Stimulated activated CD8-positive, alpha-beta memory T cell treated with anti-CD3 and anti-CD28 coated beads, Interleukin-15, amount 100 ng/mL, for 4 hours (primary cell): ENCODE data around the gene ZSWIM6.
"Not testable (repeated sequence)": the region's sequence is repeated elsewhere in the genome, so short reads cannot be mapped to it uniquely, and the experiment has no call there.

Source experiments
- DNase-seq, 2 donors: peaks; one replicate each; pipeline ENCODE4 v3.0.0-alpha.2; 2020; ENCODE audit warnings: low read depth in 2 of 2

The ZSWIM6 gene

GRCh38 chr5:61363401-61364114, 31.5 kb downstream of the ZSWIM6 start:
- no peak for DNase-seq

GRCh38 chr5:61366497-61367240, 34.6 kb downstream of the ZSWIM6 start:
- DNase-seq: no peak

GRCh38 chr5:61370506-61370905, 38.4 kb downstream of the ZSWIM6 start:
- no peak for DNase-seq

DNA sequence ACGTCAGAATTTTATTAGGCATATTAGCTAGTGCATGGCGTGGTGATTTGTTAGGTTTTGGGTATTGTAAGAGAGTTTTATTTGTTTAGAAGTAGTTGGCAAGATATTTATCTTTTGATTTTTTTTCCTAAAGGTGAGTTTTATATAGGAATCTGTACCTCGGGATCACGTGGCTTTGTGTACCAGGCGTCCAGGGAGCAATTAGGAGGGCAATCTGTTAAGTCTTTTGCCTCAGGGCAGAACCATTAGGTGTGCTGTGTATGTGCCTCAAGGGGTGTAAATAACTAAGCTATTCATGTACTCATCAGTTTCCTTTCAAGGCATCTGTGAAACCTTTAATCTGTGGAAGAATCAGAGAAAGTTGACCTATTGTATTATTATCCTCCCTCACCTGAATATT, 39.4 kb downstream of the ZSWIM6 start:
- DNase-seq: no peak

GRCh38 chr5:61379677-61380076, 47.6 kb downstream of the ZSWIM6 start:
- no peak for DNase-seq

- DNase-seq: no peak
Measured at GRCh38 chr5:61381968-61382367, 49.9 kb downstream of the ZSWIM6 start.

- no peak for DNase-seq
Measured at GRCh38 chr5:61385627-61386026, 53.6 kb downstream of the ZSWIM6 start.

GRCh38 chr5:61386045-61386800, 54.2 kb downstream of the ZSWIM6 start:
- no peak for DNase-seq

DNA sequence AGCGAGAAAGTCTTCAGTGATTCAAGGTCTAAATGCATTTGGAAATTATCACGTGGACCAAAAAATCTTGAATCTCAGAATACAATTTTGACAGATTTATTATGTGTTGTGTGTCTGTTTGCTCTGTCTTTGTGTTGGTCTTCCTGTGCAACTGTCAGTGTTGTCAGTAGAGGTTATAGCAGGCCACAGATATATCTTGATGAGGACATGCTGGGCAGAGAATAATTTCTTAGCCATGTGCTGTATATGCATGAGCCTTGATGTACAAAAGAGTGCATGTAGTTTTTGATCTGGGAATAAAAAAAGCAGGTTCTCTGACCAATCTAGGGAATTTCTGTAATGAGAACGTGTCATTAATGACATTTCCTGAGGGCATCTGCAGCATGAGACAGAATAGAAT, 57.6 kb downstream of the ZSWIM6 start:
- DNase-seq: no peak

DNA sequence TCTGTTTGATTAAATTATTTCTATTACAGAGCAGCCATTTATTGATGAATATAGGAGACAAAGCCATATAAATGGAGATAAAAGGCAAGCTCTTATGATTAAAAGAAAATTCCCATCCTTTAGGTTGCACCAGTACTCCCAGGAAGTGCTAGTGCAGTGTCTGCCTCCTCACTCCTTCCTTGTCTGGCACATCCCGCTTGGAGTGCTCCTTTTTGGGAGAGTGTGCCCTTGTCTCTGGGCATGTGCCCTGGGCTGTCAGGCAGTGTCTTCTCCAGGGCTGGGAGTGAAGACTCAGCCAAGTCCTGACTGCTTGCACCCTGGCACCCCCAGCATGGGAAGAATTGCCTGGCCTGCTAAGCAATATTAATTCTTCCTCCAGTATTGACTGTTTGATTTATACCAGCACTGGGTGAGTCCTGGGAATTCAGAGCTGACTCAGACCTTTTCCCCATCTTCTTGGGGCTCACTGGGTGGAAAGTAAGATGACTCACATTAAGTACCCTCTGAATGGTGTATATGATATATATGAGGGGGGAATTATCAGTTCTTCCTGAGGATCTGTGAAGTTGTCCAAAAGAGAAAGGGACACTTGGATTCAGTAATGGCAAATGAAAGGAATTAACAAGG, 62.1 kb downstream of the ZSWIM6 start:
- DNase-seq: no peak

DNA sequence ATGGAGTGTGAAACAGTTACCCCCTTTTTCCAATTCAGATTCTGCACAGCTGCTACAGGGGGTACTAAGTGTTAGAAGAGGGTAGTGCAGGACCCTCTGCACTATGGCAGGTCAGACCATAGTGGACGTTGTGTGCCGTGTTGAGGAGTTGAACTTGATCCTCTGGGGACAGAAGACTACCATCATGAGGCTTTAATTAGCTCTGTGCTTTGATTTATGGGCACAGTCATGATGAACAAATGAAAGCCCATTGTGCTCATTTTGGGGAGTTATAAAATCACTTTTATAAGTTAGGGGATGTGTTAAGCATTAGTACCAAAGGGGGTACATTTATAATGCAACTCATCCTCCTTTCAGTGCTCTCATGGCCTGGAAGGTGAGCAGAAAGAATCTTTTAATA, 62.7 kb downstream of the ZSWIM6 start:
- no peak for DNase-seq

DNA sequence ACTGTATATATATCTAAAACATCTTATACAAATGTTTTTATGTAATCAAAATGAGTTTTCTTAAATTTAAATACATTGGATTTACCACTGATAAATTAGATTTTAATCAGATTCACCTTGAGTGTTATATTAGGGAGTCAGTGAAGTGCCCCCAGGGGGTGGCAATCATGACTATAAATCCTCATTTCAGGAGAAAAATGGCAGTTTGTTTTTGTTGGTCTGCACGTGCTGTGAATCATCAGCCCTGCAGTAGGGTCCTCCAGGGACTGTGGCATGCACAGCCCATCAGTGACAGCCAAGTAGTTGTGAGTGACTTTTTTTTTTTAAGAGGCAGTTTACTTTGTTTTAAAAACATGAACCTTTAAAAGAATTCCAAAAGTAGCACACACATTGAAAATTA, 65.2 kb downstream of the ZSWIM6 start:
- no peak for DNase-seq

GRCh38 chr5:61397937-61398336, 65.9 kb downstream of the ZSWIM6 start:
- DNase-seq: no peak

- DNase-seq: no peak
Measured at GRCh38 chr5:61398440-61398839, 66.4 kb downstream of the ZSWIM6 start.

DNA sequence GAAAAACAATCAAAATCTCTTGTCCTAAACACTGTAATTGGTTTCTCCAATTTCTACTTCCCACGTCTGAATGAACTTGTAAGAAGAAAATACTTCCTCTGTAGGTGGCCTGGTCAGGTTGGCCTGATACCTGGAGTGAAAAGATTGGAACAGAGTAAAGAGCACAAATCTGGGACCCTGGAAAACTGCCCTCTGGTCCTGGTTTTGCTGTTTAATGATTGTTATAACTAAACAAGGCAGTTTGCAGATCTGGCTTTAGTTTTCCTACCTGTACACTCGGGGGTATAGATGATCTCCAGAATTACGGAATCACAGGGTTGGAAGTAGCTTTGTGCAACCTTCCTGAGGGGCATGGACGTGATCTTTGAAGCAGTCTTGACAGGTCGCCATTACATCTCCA, 67.6 kb downstream of the ZSWIM6 start:
- no peak for DNase-seq

- DNase-seq: no peak
Measured at GRCh38 chr5:61401726-61402125, 69.7 kb downstream of the ZSWIM6 start.

DNA sequence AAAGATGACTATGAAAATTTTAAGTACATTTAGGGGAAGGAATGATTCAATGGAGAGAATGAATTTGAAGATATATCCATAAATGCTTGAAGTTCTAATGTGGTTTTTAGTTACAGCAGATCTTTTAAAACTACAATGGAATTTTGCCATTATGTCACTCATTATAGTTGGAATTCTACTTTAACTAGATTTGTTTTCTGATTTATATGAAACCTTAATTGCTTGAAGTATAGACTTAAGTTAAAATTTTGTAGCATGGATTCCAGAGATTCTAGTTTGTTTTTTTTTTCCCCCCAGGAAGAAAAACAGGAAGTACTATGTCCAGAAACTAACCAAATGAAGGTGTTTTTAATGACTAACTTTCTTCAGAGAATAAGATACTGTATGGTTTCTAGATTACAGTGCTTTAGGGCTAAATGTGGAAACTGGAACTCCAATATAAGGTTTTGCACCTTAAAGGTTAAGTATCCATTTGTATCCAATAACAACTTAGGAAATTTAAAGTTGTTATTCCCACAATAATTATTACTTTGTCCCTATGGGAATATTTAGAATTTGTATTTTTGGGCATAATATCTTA, 70.3 kb downstream of the ZSWIM6 start:
- DNase-seq: no peak

DNA sequence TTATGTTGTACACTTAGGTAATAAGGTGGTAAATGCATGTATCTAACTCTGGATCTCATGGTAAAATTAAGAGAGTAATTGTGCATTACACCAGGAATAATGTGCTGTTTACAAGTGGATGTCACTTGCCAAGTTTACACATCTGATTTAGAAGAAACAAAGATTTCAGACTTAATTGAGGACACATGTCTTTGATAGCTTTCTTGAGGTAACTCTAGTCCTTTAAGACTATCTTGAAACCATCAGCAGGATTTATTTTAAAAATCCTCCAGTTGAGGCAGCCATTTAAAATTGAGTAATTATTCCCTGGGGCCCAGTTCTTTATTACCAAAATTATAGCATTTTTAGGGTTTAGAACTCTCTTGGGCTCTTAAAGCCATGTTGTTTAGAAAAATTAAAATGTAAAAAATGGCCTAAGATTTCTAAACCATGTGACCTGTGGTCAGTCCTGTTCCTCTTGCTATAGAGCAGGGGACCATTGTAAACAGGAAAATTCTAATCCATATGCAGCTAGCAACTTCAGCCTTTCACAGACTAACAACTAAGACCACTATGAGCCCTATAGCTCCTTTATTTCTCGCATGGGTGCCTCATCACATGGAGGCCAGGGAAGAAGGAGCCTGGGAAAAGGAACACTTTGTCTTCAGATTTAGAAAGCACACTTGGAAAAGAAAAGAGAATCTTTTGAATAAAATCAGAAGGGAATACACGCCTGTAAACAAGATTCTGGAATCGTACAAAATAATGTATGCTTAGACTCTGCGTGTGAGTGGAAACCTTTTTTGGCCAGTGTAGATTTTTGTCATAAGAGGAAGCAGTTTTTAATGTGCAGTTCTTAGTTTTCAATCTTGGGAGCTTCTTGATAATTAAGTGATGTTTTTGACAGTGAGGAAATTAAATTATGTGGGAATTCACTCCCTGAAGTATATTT, 71.2 kb downstream of the ZSWIM6 start:
- DNase-seq: no peak

DNA sequence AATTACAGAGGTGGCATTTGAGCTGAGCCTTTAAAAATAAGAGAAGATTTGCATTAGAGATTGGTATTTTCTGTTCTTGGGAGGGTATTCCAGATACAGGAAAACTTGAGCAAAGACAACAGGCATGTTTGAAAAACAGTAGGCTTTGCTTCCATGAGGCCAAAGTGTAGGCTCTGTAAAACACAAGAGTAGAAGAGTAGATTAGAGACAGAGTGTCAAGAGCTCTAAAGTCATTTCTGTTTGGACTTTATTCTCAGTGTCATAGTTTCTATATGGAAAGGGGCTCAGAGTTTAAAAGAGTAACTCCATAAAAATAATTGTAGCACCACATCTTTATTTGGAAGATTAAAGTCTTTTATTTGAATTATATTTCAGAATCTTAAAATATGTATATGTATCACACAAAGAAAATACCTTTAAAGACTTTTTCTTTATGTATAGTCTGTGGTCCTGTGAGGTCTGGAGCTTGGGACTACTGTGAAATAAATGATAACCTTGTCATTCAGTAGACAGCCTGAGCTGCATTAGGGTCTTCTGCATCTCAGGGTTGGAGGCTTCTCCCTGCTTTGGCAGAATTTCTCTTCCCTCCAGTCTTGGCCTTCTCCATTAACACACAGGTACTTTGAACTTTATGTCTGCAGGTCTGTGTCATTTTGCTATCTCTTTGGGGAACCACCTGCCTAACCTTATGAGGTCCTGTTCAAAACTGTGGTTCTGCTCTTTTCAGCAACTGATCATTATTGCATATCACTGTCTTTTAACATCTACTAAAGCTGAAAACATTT, 73.6 kb downstream of the ZSWIM6 start:
- no peak for DNase-seq

DNA sequence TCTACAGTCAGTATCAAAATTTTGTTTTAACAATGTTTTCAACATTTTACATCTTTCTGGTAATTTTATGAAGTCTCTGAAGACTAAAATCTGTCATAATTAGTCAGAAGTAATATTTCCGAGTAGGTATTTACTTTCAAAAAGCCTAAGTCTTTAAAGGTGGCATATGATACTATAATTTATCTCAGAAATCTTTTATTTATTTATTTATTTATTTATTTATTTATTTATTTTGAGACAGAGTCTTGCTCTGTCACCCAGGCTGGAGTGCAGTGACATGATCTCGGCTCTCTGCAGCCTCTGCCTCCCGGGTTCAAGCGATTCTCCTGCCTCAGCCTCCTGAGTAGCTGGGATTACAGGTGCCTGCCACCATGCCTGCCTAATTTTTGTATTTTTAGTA, 74.4 kb downstream of the ZSWIM6 start:
- DNase-seq: not testable (repeated sequence)
